Measurements from ENCODE around the gene PIGX. TPM values are rescaled to one million over a fixed set of nuclear protein-coding genes. Genes with fewer than 3 reads are reported as not detected.
A peak's percentile ranks its signal among the peaks of the same experiment; 100 is the strongest.

Gene PIGX
- total RNA-seq (2014; rRNA removed; shearing (Covaris generic)), result 57.4 and 77.0 TPM in 2 replicates

DNA sequence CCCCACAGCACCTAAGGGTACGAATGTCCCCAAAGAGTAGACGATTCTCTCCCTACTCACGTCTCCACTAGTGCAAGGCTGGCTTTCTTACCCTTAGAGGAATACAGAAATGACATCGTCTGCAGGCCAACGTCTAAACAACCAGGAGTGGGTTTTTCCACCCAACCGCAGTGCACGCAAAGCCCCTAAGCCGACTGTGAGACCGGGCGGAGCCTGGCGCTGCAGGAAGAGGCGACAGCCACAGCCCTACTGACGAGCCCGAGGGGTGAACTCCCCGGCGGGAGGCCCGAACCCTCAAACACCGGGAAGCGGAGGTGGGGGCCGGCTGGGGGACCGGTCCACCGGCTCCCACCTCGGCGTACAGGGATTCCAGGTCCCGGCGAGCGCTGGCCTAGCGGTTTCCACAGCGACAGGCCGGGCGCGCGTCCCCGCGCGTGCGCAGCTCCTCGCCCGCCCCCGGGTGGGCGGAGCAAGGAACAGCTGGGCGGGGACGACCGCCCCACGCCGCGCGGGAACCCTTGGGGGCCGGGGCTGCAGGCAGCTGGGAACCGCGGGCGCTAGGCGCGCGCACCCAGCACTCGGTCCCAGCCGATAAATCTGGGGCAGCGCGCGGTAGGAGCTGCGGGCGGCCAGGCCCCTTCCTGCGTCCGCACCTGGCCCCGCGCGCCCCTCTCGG, at the start of gene PIGX, which contains the start of gene CEP19:
PIGX (plus strand) TSS at position 540 of the 676 bp plus-strand sequence.
CEP19 (minus strand) TSS at position 413 of the 676 bp plus-strand sequence. CDS start 3,593 bp downstream, outside the sequence.
- DNase-seq (ENCODE audit: low read depth), result peak; percentile 85

GRCh38 chr3:196662711-196663571, 49.2 kb upstream of the PIGX start:
- no peak for DNase-seq (ENCODE audit: low read depth)

- peak; percentile 93 for DNase-seq (ENCODE audit: low read depth)
Observed at GRCh38 chr3:196666001-196666867, 45.9 kb upstream of the PIGX start.

- DNase-seq (ENCODE audit: low read depth), result no peak
Observed at GRCh38 chr3:196667056-196667825, 44.9 kb upstream of the PIGX start.

DNA sequence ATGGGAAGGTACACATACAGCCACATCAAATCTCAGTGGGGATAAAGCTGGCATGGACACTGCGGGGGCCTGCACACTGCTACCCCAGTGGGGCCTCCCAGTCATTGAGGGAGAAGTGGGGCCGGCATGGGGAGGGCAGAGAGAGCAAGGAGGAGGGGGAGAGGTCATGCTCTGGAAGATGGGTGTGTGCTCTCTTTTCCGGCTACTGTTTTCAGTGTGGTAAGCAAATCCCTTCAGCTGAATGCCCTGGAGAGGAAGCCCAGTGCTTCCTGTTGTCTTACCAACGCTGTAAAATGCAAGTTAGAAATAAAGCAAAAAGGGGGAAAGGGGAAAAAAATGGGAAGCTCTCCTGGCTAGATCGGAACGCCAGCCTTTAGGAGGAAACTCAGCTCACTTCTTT, 41.8 kb upstream of the PIGX start:
- DNase-seq (ENCODE audit: low read depth), result no peak

DNA sequence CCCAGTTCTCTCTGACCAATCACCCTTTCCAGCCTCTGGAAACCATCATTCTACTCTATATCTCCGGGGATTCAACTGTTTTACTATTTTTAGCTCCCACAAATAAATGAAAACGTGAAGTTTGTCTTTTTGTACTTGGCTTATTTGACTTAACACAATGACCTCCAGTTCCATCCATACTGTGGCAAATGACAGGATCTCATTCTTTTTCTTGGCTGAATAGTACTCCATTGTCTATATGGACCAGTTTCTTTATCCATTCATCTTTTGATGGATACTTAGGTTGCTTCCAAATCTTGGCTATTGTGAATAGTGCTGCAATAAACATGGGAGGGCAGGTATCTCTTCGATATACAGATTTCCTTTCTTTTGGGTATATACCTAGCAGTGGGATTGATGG, 38.5 kb upstream of the PIGX start:
- no peak for DNase-seq (ENCODE audit: low read depth)

GRCh38 chr3:196677353-196677752, 34.8 kb upstream of the PIGX start:
- DNase-seq (ENCODE audit: low read depth), result no peak

DNA sequence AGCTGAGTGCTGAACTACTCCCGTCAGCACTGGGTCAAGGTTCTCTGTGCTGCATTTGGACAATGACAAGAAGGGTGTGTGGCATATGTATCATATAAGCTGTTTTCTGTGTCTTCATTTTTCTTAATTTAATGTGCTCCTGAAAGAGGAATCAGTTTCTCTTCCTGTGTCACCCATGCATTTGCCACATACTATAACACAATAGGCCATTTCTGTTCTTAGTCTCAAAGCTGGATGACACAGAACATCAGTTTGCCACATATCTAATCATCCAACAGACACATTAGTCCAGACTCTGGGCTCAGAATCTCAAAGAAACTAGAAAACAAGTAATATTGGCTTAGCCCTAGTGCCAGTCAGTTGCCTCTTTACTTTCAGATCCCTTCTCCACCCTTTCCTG, 34.2 kb upstream of the PIGX start:
- no peak for DNase-seq (ENCODE audit: low read depth)

DNA sequence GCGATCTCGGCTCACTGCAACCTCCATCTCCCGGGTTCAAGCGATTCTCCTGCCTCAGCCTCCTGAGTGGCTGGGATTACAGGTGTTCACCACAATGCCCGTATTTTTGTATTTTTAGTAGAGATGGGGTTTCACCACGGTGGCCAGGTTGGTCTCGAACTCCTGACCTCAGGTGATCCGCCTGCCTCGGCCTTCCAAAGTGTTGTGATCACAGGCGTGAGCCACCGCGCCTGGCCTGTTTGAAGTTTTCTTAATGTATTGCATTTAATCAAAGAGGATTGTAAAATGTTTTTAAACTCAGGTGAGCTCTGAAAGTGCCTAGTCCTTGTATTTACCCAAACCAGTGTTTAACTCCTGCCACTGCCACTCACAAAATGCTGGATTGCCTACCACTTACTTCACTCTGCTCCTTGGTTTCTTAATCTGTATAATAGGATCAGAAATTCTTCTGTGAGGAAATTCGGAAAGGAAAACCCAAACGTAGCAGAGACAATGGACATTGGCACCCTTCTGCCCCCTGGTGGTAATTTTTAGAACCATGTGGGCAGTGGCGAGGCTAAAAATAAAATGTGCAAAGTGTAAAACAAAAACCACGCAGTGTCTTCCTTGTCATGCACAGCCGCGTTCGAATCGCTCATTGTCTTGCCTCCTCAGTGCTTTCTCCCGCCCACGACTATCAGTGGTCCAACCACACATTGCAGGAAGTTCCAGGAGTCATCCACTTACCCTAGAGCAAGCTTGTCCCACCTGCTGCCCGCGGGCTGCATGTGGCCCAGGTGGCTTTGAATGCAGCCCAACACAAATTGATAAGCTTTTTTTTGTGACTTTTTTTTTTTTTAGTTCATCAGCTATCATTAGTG, 27.4 kb upstream of the PIGX start:
- DNase-seq (ENCODE audit: low read depth), result peak; percentile 67

- no peak for DNase-seq (ENCODE audit: low read depth)
Observed at GRCh38 chr3:196686436-196686835, 25.7 kb upstream of the PIGX start.

DNA sequence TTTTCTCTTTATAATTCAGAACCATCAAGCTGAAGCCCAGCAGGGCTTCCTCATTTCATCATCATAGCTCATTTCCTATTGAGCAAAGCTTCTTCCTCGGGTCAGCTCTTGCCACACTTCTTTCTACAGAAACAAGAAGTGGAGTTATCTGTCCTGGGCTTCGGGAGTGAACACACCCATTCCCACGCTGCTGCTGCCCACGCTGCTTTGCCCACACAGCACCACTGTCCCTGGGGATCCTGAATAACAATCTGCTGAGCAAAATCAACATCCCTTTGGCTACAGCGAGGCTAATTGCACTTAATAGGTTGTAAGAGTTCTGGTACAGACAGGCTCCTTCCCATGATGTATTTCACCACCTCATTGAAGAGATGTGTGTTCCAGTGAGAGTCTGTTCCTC, 23.8 kb upstream of the PIGX start:
- no peak for DNase-seq (ENCODE audit: low read depth)

DNA sequence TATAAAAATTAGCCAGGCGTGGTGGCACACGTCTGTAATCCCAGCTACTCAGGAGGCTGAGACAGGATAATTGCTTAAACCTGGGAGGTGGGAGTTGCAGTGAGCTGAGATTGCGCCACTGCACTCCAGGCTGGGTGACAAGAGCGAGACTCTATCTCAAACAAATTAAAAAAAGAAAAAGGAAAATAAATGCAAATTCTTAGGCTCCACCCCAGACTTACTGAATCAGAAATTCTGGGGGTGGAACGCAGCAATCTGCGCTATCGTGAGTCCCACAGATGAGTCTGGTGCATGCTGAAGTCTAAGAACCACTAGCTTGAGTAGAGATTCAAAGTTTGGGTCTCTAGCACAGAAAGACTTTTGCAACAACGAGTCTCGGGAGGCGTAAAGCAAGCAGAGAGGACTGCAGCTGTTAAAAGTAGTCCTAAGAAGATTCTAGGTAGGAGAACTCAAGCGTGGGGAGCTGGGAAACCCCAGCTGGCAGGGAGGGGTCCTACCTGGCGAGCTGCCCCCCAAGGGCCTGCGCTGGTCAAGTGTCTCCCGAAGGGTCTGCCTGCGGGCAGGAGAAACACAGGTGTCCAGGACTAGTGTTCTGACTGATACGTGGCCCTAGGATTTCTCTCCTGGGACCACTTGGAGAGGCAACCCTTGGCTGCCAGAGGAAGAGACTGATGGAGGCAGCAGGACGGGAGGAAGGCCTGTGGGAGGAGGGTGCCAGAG, 22.1 kb upstream of the PIGX start:
- DNase-seq (ENCODE audit: low read depth), result no peak

- no peak for DNase-seq (ENCODE audit: low read depth)
Observed at GRCh38 chr3:196691386-196691785, 20.8 kb upstream of the PIGX start.

DNA sequence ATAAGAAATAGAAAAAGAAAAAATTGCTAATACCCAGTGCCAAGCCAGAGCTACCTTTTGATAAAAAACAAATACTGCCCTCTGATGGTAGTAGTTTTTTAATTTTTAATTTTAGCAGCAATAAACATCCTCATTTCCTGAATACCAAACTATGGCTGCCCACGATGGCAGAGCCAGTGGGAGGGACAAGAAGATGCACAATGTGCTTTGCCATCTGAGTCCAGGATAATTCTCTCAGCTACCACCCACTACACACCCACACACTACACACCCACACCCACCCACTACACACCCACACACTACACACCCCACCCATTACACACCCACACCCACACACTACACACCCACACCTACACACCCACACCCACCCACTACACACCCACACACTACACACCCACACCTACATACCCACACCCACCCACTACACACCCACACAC, 18.0 kb upstream of the PIGX start:
- DNase-seq (ENCODE audit: low read depth), result peak; percentile 53

DNA sequence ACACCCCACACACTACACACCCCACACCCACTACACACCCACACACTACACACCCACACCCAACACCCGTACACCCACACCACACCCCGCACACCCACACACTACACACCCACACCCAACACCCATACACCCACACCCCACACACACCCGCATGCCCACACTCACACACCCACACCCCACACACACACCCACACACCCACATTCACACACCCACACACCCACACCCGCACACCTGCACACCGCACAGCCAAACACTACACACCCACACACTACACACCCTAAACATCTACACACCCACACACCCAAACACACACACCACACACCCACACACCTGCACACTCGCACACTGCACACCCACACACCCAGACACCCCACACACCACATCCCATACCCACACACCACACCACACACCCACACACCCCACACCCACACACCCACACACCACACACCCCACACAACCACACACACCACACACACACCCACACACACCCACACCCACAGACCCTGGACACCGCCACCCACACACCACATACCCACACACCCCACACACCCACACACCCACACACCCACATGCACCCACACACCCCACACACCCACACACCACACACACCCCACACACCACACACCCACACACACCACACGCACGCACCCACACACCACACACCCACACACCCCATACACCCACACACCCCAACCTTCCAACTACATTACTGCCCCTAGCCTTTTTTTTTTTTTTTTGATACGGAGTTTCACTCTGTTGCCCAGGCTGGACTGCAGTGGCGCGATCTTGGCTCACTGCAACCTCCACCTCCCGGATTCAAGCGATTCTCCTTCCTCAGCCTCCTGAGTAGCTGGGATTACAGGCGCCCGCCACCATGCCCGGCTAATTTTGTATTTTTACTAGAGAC, 17.0 kb upstream of the PIGX start:
- DNase-seq (ENCODE audit: low read depth), result no peak

DNA sequence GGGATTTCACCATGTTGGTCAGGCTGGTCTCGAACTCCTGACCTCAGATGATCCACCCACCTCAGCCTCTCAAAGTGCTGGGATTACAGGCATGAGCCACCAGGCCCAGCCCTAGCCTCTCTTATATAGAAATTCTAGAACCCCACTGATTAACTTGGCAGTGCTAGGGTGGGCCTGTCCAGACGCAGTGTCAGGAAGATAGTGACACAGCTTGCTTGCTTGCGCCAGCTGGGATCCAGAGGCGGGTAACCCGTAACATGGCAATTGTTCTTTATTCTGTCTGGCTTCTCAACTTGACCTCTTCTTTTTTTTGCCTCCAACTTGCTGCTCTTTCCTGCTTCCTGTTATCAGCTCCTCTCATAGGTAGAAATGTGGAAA, 16.3 kb upstream of the PIGX start:
- no peak for DNase-seq (ENCODE audit: low read depth)

DNA sequence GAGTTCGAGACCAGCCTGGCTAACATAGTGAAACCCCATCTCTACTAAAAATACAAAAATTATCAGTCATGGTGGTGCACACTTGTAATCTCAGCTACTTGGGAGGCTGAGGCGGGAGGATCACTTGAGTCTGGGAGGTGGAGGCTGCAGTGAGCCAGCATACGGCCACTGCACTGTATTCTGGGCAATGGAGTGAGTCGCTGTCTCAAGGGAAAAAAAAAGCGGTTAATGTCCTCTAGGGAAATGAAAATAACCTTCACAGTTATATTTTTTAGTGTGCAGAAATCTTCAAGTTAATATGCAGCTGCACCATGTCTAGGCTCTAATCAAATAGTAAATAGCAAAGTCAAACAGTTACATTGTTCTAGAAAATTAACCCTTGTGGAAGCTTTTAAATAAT, 14.9 kb upstream of the PIGX start:
- DNase-seq (ENCODE audit: low read depth), result no peak

DNA sequence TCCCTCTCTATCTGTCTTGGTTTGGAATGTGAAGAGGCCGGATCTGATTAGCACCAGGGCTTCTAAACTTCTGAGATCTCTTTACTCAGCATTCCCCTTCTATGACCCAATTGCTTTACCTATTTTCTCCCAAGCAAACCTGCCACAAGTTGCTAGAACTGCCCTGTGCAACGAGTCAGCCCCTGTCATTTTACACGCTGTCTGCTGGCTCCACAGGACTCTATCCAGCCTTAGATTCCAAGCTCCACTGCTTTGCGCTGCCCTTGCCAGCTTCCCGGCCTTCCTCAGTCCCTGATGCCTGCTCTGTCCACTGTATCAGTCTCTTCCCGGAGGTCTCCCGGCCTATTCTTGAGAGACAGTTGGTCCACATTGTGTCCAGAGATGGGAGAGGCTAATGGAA, 12.4 kb upstream of the PIGX start:
- DNase-seq (ENCODE audit: low read depth), result no peak

DNA sequence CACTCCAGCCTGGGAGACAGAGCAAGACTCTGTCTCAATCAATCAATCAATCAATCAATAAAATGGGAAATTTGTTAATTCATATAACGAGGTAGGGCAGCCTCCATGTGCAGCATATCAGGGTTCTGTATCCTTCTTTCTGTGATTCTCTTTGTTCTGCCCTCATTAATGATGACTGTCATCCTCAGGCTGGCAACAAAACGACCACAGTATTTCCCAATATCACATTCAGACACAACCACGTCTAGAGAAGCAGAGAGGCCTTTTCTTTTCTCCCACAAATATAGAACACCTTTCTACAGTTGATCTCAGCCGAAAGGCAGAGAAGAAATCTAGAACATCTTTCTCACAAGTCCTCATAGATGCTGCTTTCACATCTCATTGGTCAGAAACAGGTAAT, 11.4 kb upstream of the PIGX start:
- no peak for DNase-seq (ENCODE audit: low read depth)
